HEK293 (cell line): ENCODE results near the gene ATG101.

Experiments
- GLI2 ChIP-seq: fragments of 450-650 bp; formaldehyde crosslinking; IDR thresholded peaks from 2 replicates; pipeline ENCODE4; 2017; ENCODE audit warnings: missing biosample characterization, missing genetic modification characterization, low read depth, borderline replicate concordance
- SETDB1 ChIP-seq: IDR thresholded peaks from one replicate; pipeline ENCODE4 v1.6.1; 2017; ENCODE audit warnings: mild to moderate bottlenecking, low read length, moderate library complexity, mixed read lengths; ENCODE audit not compliant: insufficient read length
- ZNF121 ChIP-seq: fragments of 450-650 bp; formaldehyde crosslinking; IDR thresholded peaks from 2 replicates; pipeline ENCODE4 v1.5.1; 2016; ENCODE audit warnings: missing biosample characterization, missing genetic modification characterization
- ZNF175 ChIP-seq: fragments of 450-650 bp; formaldehyde crosslinking; IDR thresholded peaks from 2 replicates; pipeline ENCODE4 v1.5.1; 2016; ENCODE audit warnings: missing biosample characterization, missing genetic modification characterization
- ZNF214 ChIP-seq: fragments of 450-650 bp; formaldehyde crosslinking; IDR thresholded peaks from 2 replicates; pipeline ENCODE4 v1.5.1; 2017; ENCODE audit warnings: missing biosample characterization, mild to moderate bottlenecking, missing genetic modification characterization, borderline replicate concordance
- ZNF274 ChIP-seq, 2 experiments: fragments of 200-500 bp in 1 of 2; fragments of 450-650 bp in 1 of 2; sonication (Bioruptor generic) in 1 of 2; formaldehyde crosslinking in 1 of 2; IDR thresholded peaks; 2 replicates each; pipeline versions ENCODE4 v1.5.1 to v1.6.1; 2014 to 2016; ENCODE audit warnings: borderline replicate concordance in 1 of 2, inconsistent platforms in 1 of 2, low read length in 1 of 2, missing biosample characterization in 1 of 2, missing genetic modification characterization in 1 of 2
- ZNF335 ChIP-seq: fragments of 450-650 bp; formaldehyde crosslinking; conservative IDR thresholded peaks from 2 replicates; pipeline ENCODE4 v1.5.1; 2016; ENCODE audit warnings: missing biosample characterization, missing genetic modification characterization
- ZNF473 ChIP-seq: fragments of 450-650 bp; formaldehyde crosslinking; IDR thresholded peaks from 2 replicates; pipeline ENCODE4 v1.5.1; 2017; ENCODE audit warnings: missing biosample characterization, missing genetic modification characterization
- ZNF600 ChIP-seq: fragments of 450-650 bp; formaldehyde crosslinking; IDR thresholded peaks from 2 replicates; pipeline ENCODE4 v1.5.1; 2016; ENCODE audit warnings: missing biosample characterization, missing genetic modification characterization
- ZNF658 ChIP-seq: fragments of 450-650 bp; formaldehyde crosslinking; IDR thresholded peaks from 2 replicates; pipeline ENCODE4; 2016; ENCODE audit warnings: missing biosample characterization, missing genetic modification characterization
- ZNF830 ChIP-seq: fragments of 450-650 bp; IDR thresholded peaks from 2 replicates; pipeline ENCODE4 v1.5.0; 2018; ENCODE audit warnings: missing biosample characterization, missing genetic modification characterization, low read depth, mild to moderate bottlenecking, moderate library complexity
- TF ChIP-seq, protein P1 (sequence below): fragments of 450-650 bp; formaldehyde crosslinking; IDR thresholded peaks from 2 replicates; pipeline ENCODE4 v1.5.1; 2016; ENCODE audit warnings: missing biosample characterization, missing genetic modification characterization
- TF ChIP-seq, protein P2 (sequence below): fragments of 450-650 bp; formaldehyde crosslinking; IDR thresholded peaks from 2 replicates; pipeline ENCODE4 v1.5.1; 2016; ENCODE audit warnings: missing biosample characterization, missing genetic modification characterization
- TF ChIP-seq, protein P3 (sequence below): fragments of 450-650 bp; formaldehyde crosslinking; IDR thresholded peaks from 2 replicates; pipeline ENCODE4 v1.5.1; 2016; ENCODE audit warnings: missing biosample characterization, missing genetic modification characterization

DNA sequence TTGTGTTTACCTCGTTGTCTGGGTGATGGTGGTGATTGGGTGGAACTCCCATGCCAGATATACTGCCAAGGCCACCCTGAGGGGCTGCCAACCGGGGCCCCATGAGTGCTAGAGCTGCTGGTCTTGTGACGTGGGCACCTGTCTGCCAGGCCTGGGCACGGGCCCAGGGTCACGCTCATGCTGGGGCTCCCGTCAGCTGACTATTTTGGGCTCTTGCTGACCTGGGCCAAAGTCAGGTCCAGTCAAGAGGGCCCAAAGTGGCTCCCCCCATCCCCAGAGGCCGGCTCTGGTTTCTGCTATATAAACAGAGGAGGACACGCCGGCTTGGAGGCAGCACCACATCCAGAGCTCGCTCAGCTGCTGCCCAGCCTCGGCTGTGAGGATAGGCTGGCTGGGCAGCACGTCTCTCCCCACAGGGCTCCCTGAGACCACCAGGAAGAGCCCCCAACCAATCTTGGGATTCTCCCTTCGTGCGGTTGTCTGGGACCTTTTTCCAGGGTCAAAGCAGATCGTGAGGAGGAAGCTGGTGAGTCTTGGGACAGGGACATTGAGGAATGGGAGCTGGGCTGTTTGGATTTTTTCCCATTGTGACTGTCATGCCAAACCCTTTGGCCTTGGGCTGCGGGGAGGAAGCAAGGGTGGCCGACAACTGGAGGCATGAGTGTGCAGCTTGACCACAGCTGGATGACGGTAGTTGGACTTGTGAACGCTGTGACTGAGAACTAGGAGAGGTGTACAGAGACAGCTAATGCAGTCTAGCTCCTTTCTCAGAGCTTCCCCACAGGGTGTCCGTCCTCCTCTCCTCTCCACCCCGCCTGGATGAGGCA is 26.2 kb upstream of the ATG101 start:
- no peak for TF ChIP-seq ZNF175 (tag by site-specific recombination)
- TF ChIP-seq, protein P1, sequence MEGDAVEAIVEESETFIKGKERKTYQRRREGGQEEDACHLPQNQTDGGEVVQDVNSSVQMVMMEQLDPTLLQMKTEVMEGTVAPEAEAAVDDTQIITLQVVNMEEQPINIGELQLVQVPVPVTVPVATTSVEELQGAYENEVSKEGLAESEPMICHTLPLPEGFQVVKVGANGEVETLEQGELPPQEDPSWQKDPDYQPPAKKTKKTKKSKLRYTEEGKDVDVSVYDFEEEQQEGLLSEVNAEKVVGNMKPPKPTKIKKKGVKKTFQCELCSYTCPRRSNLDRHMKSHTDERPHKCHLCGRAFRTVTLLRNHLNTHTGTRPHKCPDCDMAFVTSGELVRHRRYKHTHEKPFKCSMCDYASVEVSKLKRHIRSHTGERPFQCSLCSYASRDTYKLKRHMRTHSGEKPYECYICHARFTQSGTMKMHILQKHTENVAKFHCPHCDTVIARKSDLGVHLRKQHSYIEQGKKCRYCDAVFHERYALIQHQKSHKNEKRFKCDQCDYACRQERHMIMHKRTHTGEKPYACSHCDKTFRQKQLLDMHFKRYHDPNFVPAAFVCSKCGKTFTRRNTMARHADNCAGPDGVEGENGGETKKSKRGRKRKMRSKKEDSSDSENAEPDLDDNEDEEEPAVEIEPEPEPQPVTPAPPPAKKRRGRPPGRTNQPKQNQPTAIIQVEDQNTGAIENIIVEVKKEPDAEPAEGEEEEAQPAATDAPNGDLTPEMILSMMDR (tag by site-specific recombination), result no peak
- no peak for TF ChIP-seq GLI2 (tag by site-specific recombination)
- TF ChIP-seq SETDB1, result no peak
- TF ChIP-seq ZNF335, result no peak
- no peak for TF ChIP-seq ZNF658 (tag by site-specific recombination)
- TF ChIP-seq ZNF274 (IDR thresholded peaks at IDR 0.05; ENCODE audit: low read length), result no peak
- TF ChIP-seq ZNF274 (tag by site-specific recombination; IDR thresholded peaks at IDR 0.05; ENCODE audit: borderline replicate concordance), result no peak
- no peak for TF ChIP-seq ZNF214 (tag by site-specific recombination)
- TF ChIP-seq, protein P2, sequence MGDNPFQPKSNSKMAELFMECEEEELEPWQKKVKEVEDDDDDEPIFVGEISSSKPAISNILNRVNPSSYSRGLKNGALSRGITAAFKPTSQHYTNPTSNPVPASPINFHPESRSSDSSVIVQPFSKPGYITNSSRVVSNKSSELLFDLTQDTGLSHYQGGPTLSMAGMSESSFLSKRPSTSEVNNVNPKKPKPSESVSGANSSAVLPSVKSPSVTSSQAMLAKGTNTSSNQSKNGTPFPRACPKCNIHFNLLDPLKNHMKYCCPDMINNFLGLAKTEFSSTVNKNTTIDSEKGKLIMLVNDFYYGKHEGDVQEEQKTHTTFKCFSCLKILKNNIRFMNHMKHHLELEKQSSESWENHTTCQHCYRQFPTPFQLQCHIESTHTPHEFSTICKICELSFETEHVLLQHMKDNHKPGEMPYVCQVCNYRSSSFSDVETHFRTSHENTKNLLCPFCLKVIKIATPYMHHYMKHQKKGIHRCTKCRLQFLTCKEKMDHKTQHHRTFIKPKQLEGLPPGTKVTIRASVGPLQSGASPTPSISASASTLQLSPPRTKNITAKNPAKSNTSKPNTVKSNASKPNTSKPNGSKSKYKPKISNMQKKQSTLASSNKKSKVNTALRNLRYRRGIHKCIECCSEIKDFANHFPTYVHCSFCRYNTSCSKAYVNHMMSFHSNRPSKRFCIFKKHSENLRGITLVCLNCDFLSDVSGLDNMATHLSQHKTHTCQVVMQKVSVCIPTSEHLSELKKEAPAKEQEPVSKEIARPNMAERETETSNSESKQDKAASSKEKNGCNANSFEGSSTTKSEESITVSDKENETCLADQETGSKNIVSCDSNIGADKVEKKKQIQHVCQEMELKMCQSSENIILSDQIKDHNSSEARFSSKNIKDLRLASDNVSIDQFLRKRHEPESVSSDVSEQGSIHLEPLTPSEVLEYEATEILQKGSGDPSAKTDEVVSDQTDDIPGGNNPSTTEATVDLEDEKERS (tag by site-specific recombination), result no peak
- TF ChIP-seq ZNF473 (tag by site-specific recombination), result no peak
- TF ChIP-seq ZNF830 (tag by site-specific recombination), result no peak
- TF ChIP-seq, protein P3, sequence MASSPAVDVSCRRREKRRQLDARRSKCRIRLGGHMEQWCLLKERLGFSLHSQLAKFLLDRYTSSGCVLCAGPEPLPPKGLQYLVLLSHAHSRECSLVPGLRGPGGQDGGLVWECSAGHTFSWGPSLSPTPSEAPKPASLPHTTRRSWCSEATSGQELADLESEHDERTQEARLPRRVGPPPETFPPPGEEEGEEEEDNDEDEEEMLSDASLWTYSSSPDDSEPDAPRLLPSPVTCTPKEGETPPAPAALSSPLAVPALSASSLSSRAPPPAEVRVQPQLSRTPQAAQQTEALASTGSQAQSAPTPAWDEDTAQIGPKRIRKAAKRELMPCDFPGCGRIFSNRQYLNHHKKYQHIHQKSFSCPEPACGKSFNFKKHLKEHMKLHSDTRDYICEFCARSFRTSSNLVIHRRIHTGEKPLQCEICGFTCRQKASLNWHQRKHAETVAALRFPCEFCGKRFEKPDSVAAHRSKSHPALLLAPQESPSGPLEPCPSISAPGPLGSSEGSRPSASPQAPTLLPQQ (tag by site-specific recombination), result no peak
- no peak for TF ChIP-seq ZNF121 (tag by site-specific recombination)
- TF ChIP-seq ZNF600, result no peak
